ENCODE results near the gene TIGD6. TPM values are rescaled to one million over a fixed set of nuclear protein-coding genes. Genes with fewer than 3 reads are reported as not detected.

Gene TIGD6
- total and polyA plus RNA-seq, 10 of the 15 experiments (the other 5 are each of a cell fraction or from before 2014, with no cell fraction given) = 0.84 to 4.1 (median 2.7) TPM

- H3K4me1 ChIP-seq (ENCODE audit: control insufficient read depth, insufficient read depth, low read length) = no peaks in the 10 kb centered on the region
- no peak for FAIRE-seq
- H3K9ac ChIP-seq (ENCODE audit: control insufficient read depth, insufficient read depth, low read length) = no peak overlapping the region
- BruUV-seq (replicated peaks) = no TSS peak
- 82% methylated on average over 3 of the region's 3 CpGs for WGBS (ENCODE audit: insufficient coverage, insufficient replicate concordance, low lambda C conversion rate, missing lambda C conversion rate)
- ATAC-seq = no peak
- H3K4me2 ChIP-seq (ENCODE audit: control insufficient read depth, insufficient read depth) = no peak overlapping the region
- no peaks in the 10 kb centered on the region for H4K20me1 ChIP-seq (ENCODE audit: control insufficient read depth, insufficient read depth)
- TF ChIP-seq POLR2AphosphoS2 (IDR thresholded peaks at IDR 0.05; ENCODE audit: low read depth, low read length) = no peak
- TF ChIP-seq MEF2A (IDR thresholded peaks at IDR 0.05; ENCODE audit: insufficient read depth, low read depth, low read length) = no peak
- TF ChIP-seq CREM (IDR thresholded peaks at IDR 0.05; ENCODE audit: low read depth) = no peak
- TF ChIP-seq EGR1 (IDR thresholded peaks at IDR 0.05; ENCODE audit: borderline replicate concordance in 1 of 2, low read depth in 2 of 2, low read length in 2 of 2) = no peak
- TF ChIP-seq MYB (IDR thresholded peaks at IDR 0.05; ENCODE audit: borderline replicate concordance, low read depth, low read length) = no peak
- TF ChIP-seq, protein P1, sequence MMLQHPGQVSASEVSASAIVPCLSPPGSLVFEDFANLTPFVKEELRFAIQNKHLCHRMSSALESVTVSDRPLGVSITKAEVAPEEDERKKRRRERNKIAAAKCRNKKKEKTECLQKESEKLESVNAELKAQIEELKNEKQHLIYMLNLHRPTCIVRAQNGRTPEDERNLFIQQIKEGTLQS (IDR thresholded peaks at IDR 0.05; ENCODE audit: borderline replicate concordance, extremely low read depth, low read depth, low read length) = no peak
- TF ChIP-seq, protein P2, sequence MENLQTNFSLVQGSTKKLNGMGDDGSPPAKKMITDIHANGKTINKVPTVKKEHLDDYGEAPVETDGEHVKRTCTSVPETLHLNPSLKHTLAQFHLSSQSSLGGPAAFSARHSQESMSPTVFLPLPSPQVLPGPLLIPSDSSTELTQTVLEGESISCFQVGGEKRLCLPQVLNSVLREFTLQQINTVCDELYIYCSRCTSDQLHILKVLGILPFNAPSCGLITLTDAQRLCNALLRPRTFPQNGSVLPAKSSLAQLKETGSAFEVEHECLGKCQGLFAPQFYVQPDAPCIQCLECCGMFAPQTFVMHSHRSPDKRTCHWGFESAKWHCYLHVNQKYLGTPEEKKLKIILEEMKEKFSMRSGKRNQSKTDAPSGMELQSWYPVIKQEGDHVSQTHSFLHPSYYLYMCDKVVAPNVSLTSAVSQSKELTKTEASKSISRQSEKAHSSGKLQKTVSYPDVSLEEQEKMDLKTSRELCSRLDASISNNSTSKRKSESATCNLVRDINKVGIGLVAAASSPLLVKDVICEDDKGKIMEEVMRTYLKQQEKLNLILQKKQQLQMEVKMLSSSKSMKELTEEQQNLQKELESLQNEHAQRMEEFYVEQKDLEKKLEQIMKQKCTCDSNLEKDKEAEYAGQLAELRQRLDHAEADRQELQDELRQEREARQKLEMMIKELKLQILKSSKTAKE (IDR thresholded peaks at IDR 0.05; ENCODE audit: low read depth, poor library complexity, severe bottlenecking) = no peak
- no peak for TF ChIP-seq PBX3 (IDR thresholded peaks at IDR 0.05; ENCODE audit: insufficient replicate concordance, low read depth, low read length)
- TF ChIP-seq MYC (IDR thresholded peaks at IDR 0.05; ENCODE audit: insufficient read depth, insufficient read length, insufficient replicate concordance, low read length, severe bottlenecking) = no peak
- no peak for TF ChIP-seq ZSCAN29 (IDR thresholded peaks at IDR 0.05)
- no peak for TF ChIP-seq JUND (IDR thresholded peaks at IDR 0.05; ENCODE audit: low read depth, low read length)
- no peak for TF ChIP-seq CBX3 (IDR thresholded peaks at IDR 0.05; ENCODE audit: borderline replicate concordance, low read depth)
- TF ChIP-seq RFX5 (IDR thresholded peaks at IDR 0.05; ENCODE audit: low read depth, low read length) = no peak
- no peak for TF ChIP-seq MXI1 (IDR thresholded peaks at IDR 0.05; ENCODE audit: low read depth, low read length)
- no peak for TF ChIP-seq ZNF622 (IDR thresholded peaks at IDR 0.05)
- ChIA-PET SMC1A (ENCODE audit: uncharacterized antibody, unreplicated experiment) (interaction anchor here (0.8 to 1.6 kb wide), 4 partner anchors 9 to 34 kb away, joined by 3 read pairs; no protein-coding TSS in a partner anchor), RAD21 (ENCODE audit: unreplicated experiment) (interaction anchor here (1.4 kb wide), 1 partner anchor 147 kb away, joined by 5 read pairs; no protein-coding TSS in a partner anchor), POLR2A (no interaction called here), CTCF (interaction anchor here (1.0 to 2.2 kb wide), 6 partner anchors 9 to 129 kb away, joined by 3 to 19 read pairs (median 6); no protein-coding TSS in a partner anchor)
- no peak for DNase-seq (ENCODE audit: low read depth, low spot score)
- intact Hi-C loops (cut with micrococcal nuclease; ENCODE audit: unreplicated experiment) = no loop called here
- H3K9me3 ChIP-seq (replicated peaks; ENCODE audit: control insufficient read depth, insufficient read depth, low read length) = no peaks in the 10 kb centered on the region
- no peak overlapping the region for H3K4me3 ChIP-seq
- in situ Hi-C loops (cut with MboI) = no loop called here
- no peak overlapping the region for H2AFZ ChIP-seq (ENCODE audit: control insufficient read depth, low read depth, low read length)
- H3K79me2 ChIP-seq (ENCODE audit: control insufficient read depth, insufficient read depth, low read length) = no peaks in the 10 kb centered on the region
- no peaks in the 10 kb centered on the region for H3K27me3 ChIP-seq (replicated peaks in 1 of 2; ENCODE audit: control insufficient read depth in 2 of 2, insufficient read depth in 2 of 2, low read length in 1 of 2)
- no peaks in the 10 kb centered on the region; a peak in 1 of 4 replicates for H3K36me3 ChIP-seq (ENCODE audit: control insufficient read depth in 2 of 2, insufficient read depth in 2 of 2, low read length in 1 of 2)
- no peak overlapping the region for H3K27ac ChIP-seq (ENCODE audit: control insufficient read depth, insufficient read depth)
These were observed 19.2 kb downstream of the TIGD6 start for GRCh38 chr5:149981206-149981605.

All from GM12878 (cell line).